HL-60 (cell line): Measurements from ENCODE around the gene SLC2A9.

Experiments
- DNase-seq, 2 experiments: peaks; one replicate each; pipeline ENCODE4 v3.0.0-alpha.2; 2010 to 2020; ENCODE audit warnings: low read depth in 1 of 2, low spot score in 1 of 2
- H3K27ac ChIP-seq: fragments of 250-450 bp; sonication (Bioruptor Pico); replicated peaks from 2 replicates; pipeline ENCODE4 v1.5.1; 2020; ENCODE audit warnings: mild to moderate bottlenecking, moderate library complexity
- H3K27me3 ChIP-seq: fragments of 250-450 bp; sonication (Bioruptor Pico); 2 replicates; pipeline ENCODE4 v1.5.1; 2021; ENCODE audit warnings: mild to moderate bottlenecking, moderate library complexity; ENCODE audit not compliant: insufficient read depth, poor library complexity, severe bottlenecking
- H3K4me3 ChIP-seq: replicated peaks from 2 replicates; pipeline ENCODE4 v1.5.1; 2011; ENCODE audit warnings: mild to moderate bottlenecking, control low read depth, low read length; ENCODE audit not compliant: insufficient read depth
- CTCF ChIP-seq: IDR thresholded peaks from one replicate; pipeline ENCODE4 v1.5.1; 2011; ENCODE audit warnings: low read length, control low read depth, inconsistent platforms; ENCODE audit not compliant: insufficient read depth
- GABPA ChIP-seq: IDR thresholded peaks from 2 replicates; pipeline ENCODE4 v1.6.1; 2012; ENCODE audit warnings: low read depth
- POLR2AphosphoS5 ChIP-seq: IDR thresholded peaks from 2 replicates; pipeline ENCODE4 v1.6.1; 2012; ENCODE audit warnings: low read depth
- REST ChIP-seq: IDR thresholded peaks from 2 replicates; pipeline ENCODE4 v1.6.1; 2012; ENCODE audit warnings: low read depth; ENCODE audit not compliant: insufficient replicate concordance
- SPI1 ChIP-seq: IDR thresholded peaks from 2 replicates; pipeline ENCODE4 v1.6.1; 2012; ENCODE audit warnings: low read depth, mild to moderate bottlenecking, borderline replicate concordance

SLC2A9 gene

GRCh38 chr4:9944431-9945425 is 76.6 kb downstream of the SLC2A9 start:
- no peak for DNase-seq
- no peak overlapping the region for H3K27ac ChIP-seq
- no peak overlapping the region for H3K4me3 ChIP-seq
- TF ChIP-seq REST (no peak), GABPA (no peak), POLR2AphosphoS5 (no peak), SPI1 (no peak), CTCF (no peak)
- H3K27me3 ChIP-seq, result no peaks in the 10 kb centered on the region

- Histone ChIP-seq H3K4me3 (no peak overlapping the region), H3K27ac (no peak overlapping the region), H3K27me3 (no peaks in the 10 kb centered on the region)
- TF ChIP-seq POLR2AphosphoS5 (no peak), GABPA (no peak), REST (no peak), CTCF (no peak), SPI1 (no peak)
- no peak for DNase-seq
Observed at GRCh38 chr4:9943761-9944160, 77.5 kb downstream of the SLC2A9 start.

GRCh38 chr4:9942921-9943600 is 78.2 kb downstream of the SLC2A9 start:
- no peak for DNase-seq
- TF ChIP-seq POLR2AphosphoS5, result no peak
- TF ChIP-seq GABPA, result no peak
- no peak for TF ChIP-seq REST
- TF ChIP-seq SPI1, result no peak
- TF ChIP-seq CTCF, result no peak
- no peak overlapping the region for H3K27ac ChIP-seq
- no peaks in the 10 kb centered on the region for H3K27me3 ChIP-seq
- no peak overlapping the region for H3K4me3 ChIP-seq
